GDM1 (cell line): ENCODE results near the gene ANKRD65.
"Not testable (repeated sequence)": the region's sequence is repeated elsewhere in the genome, so short reads cannot be mapped to it uniquely, and the experiment has no call there.

ENCODE experiments used
- DNase-seq: peaks from one replicate; lab custom pipeline; 2025; lab: John Stamatoyannopoulos, UW

Gene ANKRD65

GRCh38 chr1:1370094-1370493, 51.0 kb downstream of the ANKRD65 start:
- DNase-seq: not testable (repeated sequence)
